UCSD-AML1 (cell line): ENCODE data around the gene DRICH1.
"Not testable (repeated sequence)": the region's sequence is repeated elsewhere in the genome, so short reads cannot be mapped to it uniquely, and the experiment has no call there.

Experiments
- DNase-seq: peaks from one replicate; lab custom pipeline; 2025; ENCODE audit not compliant: unreplicated experiment; lab: John Stamatoyannopoulos, UW

The DRICH1 gene

DNA sequence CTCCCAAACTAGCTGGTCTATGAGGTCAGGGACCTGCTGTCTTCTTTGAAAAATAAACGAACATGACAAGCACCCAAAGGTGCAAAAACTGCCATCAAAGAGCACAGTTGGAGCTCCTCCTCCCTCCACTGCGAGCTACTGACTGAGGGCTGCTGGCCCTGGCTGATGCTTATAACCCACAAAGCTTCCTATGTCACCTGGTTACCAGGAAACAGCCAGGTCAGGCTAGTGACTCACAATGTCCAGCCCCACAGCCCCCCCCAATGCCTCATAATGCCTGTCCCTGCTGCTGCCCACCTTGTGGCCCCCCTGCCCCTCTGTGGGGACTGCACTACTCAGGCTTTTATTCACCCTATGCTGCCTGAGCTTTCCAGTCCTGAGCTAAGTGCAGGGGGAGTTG is at the start of gene DRICH1:
DRICH1 (minus strand) TSS at position 144 of the 400 bp plus-strand sequence. CDS start 298 bp downstream, outside the sequence.
- no peak for DNase-seq

DNA sequence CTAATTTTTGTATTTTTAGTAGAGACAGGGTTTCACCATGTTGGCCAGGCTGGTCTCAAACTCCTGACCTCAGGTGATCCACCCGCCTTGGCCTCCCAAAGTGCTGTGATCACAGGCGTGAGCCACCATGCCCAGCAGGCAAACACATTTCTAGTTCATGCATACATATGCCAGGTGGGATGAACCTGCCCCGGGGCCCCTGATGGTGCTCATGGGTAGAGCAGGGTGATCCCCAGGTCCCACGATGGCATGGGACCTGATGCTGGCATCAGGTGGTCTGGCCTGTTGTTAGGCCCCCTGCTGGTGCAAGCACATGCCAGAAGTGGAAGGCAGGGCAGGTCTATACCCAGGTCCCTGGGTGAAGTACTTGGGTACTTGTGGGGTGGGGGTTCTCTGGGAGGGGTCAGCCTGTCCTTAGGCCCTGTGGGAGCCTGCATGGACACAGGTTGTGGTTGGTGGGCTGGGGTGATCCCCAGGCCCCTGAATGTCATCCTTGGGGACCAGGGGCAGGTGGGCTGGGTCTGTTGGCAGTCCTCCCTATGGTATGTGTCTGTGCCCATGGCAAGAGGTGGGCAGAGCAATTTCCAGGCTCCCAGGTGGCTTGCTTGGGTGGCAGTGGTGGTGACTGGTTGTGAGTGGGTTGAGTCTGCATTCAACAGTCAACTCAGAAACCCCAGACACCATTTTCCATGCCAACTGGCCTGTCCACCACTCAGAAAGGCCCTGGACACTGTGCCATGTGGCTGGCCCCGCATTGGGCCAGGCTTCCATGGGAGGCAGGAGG is 49.1 kb upstream of the DRICH1 start:
- no peak for DNase-seq

DNA sequence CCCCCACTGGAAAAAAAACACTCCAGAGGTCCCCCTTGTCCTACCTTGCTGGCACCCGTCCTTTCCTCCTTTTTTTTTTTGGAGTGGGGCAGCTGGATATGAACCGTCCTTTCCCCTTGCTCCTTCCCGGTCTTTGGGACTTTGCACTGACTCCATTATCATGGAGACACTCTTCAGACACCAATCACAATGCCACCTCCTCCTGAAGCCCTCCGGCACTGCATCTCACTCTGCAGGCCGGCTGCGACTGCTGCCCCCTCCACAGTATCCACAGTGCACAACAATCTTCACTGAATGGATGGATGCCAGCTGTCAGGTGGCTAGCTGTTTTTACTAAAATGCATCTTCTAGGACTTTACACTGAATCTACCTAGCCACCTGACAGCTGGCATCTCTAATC is 46.0 kb upstream of the DRICH1 start:
- DNase-seq, result no peak

DNA sequence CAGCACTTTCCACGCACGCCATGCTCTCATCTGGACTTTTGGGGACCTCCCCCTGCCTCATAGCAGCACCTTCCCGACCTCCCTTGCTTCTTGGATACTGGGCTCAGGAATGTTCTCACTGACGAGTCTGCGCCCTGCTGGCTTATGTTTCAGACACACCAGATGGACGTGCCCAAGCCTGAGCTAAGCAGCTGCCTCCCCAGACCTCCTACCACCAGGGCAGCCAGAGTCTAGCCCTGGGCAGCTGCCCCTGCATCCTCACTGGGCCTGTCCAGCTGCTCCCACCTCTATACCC is 45.5 kb upstream of the DRICH1 start:
- no peak for DNase-seq

DNA sequence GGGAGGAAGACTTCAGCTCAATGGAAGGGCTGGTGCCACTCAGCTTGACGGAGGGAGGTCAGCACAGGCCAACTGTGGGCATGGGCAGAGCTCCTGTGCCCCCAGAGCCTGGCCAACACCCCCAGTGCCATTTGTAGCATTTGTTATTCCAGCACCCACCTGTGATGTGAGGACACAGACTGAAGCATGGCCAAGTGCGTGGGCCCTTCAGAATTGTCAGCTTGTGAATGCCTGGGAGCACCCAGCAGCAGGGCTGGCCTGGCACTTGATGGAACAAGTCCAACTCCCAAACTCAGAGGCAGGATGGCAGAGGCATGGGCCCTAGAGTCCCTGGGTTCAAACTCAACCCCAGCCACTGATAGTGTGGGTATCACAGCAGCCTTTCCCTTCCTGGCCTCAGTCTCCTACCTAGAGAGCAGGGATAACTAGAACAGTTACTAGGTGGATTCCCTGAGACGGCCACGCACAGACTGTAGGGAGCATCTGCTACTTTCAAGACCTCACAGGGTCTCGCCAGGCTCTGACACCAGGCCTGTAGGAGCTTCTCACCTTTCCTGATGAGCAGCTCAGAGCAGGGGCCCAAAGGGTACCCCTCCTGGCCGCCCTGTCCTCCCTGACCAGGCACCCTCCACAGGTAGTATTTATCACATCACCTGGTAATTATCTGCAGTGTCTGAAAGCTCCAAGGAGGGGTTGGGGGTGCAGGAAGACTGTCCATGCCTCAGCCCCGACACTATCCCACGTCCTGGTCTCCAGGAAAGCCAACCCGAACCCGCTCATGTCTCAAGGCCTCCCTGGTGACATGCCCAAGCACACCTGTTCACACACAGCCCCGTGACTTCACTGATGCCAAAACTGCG is 45.0 kb upstream of the DRICH1 start:
- not testable (repeated sequence) for DNase-seq

DNA sequence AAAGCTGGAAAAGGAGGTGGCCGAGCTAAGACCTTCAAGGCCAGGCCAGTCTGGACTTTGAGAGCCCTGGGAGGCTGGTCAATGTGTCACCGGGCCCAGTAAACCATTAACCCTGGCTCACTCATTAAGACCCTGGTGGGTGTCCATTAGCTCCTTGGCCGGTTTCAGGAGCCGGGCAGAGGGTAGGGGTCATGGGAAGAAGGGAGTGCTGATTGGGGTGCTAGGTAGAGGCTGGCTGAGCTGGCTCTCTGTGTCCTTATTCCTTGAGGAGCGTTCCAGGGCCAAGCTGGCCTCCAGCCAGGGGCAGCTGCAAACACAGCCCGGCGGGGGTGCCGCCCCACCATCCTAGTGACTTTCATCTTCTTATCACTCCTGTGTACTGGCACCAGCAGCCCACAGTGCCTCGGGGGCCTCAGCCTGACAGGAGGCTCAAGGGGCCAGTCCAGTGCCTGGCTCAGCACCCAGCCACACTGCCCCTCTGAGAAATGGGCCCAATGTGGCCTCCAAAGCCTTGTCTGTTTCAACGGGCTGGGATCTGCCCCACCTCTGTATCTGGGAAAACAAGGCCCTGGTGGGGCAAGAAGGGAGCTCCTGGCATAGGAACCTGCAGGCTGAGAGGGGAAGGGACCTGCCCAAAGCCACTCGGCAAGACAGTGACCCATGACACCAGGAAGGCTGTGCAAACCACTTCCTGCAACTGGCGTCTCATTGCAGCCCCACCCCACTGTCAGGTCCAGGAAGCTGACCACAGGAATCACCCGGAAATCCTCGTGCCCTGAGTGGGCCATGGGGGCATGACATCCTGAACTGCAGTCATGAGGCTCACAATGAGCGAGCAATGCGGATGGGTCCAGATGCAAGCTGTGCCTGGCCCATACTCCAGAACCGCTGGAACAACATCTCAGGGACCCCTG is 43.6 kb upstream of the DRICH1 start:
- DNase-seq, result peak; percentile 36

DNA sequence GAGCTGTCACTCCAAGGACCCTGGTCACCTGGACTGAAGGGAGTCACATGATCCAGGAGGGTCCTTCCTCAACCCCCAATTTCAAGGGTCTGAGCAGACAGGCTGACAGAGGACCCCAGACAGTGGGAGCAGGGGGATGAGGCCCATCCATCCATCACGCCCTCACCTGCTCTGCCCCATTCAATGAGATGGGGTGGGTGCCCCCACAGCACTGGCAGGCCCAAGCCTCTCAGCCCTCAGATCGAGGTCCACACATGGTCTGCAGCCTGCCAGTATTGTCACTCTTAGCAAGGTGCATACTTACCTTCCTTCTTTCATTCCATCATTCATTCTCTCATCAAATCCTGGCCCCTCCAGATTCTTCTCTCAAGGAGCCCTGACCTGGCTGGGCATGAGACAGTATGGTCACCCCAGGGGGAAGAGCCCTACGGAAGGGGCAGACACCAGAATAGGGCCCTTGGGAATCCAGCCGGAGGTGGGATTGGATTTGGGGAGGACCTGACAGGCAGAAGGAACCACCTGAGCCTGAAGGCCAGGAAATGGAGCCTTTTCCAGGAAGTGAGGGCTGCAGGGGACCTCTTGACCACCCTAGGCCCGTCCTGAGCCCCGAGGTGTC is 42.9 kb upstream of the DRICH1 start:
- DNase-seq, result not testable (repeated sequence)

DNA sequence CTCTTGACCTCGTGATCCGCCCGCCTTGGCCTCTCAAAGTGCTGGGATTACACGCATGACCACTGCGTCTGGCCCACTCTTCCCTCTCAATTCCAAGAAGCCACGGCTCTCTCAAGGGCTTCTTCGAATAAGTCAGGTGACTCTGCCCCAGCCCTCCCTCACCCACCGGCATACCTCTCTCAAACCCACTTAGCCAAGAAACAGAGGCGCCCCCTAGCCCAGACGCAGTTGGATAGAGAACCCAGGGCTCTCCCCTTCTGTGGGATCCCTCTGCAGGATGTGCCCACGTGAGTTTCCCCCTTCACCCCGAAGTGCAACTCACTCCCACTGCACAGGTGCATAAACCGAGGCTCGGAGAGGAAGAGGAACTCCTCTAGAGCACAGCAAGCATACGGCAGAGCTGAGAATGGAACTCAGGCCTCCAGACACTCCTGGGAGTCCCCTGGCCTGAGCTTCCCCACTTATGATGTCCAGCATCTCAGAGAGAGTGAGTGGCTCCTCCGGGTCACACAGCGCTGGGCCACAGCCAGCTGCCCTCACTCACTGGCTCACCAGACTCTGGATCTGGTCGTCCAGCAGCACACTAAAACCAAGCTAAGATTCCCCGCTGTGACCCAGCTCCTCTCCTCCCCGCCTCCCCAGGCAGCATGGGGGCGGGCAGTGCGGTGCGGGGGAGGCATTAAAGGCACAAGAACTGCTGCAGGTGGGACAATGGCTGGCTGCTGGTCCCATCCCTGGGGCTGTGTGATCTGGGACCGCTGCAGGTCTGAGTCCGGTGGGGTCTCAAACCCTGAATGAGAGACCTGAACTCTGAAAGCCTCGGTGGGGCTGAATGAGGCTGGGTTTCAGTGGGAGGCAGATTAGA is 41.9 kb upstream of the DRICH1 start:
- DNase-seq, result no peak

DNA sequence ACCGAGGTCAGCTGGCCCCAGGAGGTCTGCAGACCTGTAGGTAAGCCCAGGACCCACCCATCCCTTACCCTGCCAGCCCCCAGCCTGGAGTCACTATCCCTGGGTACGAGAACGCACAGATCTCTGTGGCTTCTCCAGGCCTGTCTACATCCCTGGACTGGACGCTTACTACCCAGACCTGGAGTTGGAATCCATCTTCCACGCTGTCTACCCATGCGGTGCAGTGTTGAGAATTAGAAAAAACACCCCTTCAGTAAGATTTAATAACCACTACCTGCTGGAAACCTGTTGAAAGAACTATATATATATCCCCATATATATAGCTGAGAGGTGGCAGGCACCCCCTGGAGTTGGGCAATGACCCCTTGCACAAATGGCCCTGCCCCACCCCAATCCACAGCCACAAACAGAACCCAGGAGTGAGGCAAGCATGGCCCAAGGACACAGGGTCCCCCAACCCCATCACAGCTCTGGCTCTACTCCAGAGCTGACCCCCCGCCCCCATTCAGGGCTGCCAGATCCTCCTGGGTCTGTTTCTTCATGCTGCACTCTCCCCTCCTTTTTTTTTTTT is 41.0 kb upstream of the DRICH1 start:
- no peak for DNase-seq

DNA sequence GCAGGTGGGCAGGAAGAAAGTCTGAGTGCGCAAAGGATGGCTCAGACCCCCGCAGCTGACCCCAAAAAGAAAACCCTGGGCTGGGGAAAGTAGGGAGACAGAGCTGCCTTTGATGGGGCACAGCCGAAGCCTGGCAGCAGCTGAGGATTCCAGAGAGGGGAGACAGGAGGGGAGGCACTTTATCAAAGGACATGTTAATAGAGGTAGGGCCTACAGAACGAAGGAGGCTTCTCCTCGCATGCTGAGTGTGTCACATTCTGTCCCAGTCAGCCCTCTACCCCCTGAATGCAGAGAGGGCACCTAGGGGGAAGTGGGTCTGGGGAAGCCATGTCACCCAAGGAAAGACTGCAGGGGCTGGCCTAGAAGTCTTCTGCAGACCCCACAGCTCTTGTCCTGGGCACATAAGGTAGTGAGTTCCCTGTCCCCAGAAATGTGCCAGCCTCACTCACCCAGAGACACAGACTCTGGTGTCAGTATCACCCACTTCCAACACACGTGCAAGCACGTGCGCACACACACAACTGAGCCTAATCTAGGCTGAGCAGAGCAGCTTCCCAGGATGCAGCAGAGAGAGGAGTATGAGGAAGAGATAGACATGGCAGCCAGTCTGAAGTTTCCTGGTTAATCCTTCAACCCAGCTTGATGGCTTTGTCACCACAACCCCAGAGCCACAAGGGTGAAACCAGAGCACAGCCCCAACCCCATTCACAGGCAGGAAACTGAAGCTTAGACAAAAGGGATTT is 40.4 kb upstream of the DRICH1 start:
- not testable (repeated sequence) for DNase-seq

- DNase-seq, result not testable (repeated sequence)
Observed at GRCh38 chr22:23671387-23671786, 39.3 kb upstream of the DRICH1 start.

DNA sequence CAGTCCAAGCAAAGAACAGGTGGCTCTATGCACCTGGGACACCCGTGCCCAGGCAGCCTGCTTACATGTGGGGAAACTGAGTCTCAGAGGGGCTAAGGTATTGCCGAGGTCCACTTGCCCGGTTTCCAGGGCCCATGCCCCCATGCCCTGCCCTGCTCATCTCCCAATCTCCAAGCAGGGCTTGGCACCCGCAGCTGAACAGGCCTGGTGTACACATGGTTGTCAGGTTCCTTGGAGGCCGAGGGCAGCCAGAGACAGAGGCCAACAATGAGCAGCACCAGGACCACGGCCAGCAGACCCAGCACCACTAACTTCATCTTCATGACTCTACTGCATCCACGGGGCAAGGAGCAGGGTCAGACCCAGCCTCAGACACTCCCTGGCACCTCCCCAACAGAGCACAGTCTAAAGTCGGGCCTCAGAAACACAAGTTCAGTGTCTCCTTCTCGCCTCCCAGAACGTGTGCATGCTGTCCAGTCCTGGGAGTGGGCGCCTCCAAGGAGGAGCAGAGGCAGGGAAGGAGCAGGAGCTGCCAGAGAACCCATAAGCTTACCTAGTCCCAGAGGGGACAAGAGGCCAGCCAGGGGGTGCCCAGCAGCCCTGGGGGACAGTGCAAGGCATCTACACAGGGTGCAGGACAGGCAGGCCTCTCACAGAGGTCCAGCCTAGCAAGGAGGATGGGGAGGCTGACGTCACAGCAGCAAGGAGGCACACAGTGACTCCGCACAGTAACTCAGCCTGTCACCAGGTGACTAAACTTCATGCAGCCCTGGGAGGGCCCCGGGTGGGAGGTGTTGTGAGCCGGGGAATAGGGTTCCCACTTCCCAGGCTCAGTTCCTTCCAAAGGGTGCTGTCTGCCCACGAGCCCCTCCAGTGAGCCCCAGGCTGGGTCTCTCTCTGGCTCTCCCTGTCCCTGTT is 38.5 kb upstream of the DRICH1 start:
- DNase-seq, result no peak

- DNase-seq, result not testable (repeated sequence)
Observed at GRCh38 chr22:23660381-23660780, 28.3 kb upstream of the DRICH1 start.

DNA sequence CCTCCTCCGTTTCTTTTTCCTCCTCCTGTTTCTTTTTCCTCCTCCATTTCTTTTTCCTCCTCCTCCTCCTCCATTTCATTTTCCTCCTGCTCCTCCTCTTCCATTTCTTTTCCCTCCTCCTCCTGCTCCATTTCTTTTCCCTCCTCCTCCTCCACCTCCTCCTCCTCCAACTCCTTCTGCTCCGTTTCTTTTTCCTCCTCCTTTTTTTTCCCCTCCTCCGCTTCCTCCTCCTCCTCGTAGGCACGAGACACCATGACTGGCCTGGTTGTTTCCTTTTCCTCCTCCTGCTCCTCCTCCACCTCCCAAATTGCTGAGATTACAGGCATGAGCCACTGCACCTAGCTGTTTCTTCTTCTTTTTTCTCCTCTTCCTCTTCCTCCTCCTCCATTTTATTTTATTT is 25.6 kb upstream of the DRICH1 start:
- no peak for DNase-seq

DNA sequence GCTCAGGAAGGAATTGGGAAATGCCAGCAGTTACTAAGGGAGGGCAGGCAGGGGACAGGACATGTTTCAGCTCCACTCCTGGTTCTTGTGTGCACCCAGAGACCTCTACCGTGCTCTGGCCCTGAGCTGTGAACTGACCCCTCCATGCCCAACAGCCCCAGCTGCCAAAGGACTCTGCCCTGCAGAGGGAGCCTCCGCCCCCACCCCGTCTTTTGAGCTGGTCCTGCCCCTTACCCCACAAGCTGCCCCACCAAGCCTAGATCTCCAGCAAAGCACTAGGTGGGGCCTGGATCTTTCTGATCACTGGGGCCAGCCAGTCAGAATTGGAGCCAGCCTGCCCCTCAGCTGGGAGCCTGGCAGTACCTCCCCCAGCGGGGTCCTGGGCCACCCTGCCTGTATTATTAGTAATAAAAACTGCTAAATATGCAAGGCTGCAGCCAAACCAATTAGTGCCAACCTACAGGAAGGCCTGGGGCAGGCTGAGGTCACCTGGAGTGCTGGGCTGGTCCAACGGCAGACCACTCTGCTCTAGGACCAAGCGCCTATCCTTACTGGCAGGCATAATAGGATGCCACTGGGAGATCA is 23.9 kb upstream of the DRICH1 start:
- DNase-seq, result no peak

- no peak for DNase-seq
Observed at GRCh38 chr22:23652711-23653110, 20.6 kb upstream of the DRICH1 start.

- DNase-seq, result no peak
Observed at GRCh38 chr22:23652286-23652685, 20.2 kb upstream of the DRICH1 start.
